HG02610 (cell line): Measurements from ENCODE around the gene RNF220.
A peak's percentile ranks its signal among the peaks of the same experiment; 100 is the strongest.

ENCODE experiments used
- ATAC-seq: cut with Tn5 transposase; IDR thresholded peaks from one replicate; pipeline ENCODE4 v1.9.1; 2021; ENCODE audit warnings: mild to moderate bottlenecking, moderate library complexity; ENCODE audit not compliant: unreplicated experiment

The RNF220 gene

DNA sequence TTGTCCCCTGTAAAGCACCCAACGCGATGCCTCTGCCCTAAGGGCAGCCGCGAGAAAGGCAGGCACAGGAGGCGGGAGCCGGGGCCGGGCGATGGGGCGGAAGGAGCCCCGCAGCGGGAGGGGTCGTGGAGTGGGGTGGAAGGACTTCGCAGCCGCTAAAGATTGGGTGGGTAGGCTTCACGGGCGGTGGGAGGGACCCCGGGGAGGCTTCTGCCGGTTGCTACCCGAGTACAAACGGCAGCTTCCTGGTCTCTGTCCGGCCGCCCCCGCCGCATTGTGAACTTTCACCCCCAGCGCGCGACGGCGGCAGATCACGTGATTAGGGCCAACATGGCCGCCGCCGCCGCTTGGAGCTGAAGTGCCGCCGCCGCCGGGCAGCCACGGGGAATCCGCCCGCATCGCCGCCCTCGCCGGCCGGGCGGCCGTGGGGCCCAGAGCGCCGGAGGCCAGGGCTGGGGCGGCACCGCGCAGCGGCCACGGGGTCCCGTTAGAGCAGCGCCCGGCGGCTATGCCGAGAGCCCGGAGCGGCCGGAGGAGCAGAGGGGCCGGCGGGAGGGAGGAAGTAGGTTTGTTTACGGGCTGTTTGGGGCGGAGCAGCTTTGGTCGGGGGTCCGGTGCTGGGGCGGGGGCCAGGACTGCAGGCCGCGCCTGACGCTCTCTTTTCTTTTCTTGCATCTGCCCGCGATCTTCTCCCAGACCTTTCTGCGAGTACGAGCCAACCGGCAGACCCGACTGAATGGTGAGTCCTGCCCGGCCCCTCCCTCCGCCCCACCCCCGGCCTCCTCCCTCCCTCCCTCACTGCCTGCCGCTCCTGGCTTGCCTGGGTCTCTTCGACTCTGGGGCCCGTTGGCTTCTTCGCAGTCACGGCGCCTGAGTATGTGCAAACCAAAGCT, 226.8 kb downstream of the RNF220 start:
- ATAC-seq: peak; percentile 60

DNA sequence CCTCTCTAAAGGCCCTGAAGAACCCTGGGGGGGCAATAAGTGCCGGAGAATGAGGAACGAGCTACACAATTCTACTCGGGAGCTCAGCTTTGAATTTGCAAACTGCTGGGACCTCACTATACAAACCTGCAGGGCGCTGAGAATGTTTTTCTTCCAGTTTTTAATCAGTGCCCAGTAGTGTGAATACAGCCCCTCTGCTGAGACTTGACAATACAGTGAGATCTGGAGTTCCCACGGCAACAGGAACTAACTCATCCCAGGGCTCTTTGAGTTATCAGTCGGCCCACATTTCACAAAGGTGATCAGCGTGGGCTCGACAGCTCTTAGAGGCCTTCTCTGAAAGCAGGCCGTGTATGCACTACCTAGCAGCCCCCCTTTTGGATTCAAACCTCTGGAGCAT, 227.5 kb downstream of the RNF220 start:
- no peak for ATAC-seq

DNA sequence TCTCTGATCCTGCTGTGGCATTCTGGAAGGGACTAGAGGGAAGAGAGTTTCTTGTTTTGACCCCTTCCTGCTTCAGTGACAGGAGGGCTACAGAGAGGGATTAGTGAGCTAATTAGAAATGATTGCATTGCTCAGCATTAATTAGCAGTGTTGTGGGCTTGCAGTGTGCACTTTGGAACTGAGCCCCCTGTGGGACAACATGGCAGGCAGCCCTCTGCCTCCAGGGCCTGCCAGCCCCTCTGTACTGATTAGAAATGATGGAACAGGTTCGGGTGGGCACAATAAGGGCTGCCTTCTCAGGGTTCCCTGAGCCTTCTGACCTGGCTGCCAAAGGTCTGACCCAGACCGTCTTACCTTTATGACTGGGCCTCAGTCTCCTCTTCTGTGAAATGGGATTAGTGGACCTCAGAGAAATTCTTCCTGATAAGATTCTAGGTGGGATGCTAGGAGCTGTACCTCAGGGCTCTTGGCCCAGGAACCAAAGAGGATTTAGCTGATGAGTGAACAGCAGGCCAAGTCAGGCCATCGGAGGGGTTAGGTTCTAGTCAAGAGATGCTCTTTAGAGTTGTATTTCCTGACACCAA, 229.6 kb downstream of the RNF220 start:
- no peak for ATAC-seq

DNA sequence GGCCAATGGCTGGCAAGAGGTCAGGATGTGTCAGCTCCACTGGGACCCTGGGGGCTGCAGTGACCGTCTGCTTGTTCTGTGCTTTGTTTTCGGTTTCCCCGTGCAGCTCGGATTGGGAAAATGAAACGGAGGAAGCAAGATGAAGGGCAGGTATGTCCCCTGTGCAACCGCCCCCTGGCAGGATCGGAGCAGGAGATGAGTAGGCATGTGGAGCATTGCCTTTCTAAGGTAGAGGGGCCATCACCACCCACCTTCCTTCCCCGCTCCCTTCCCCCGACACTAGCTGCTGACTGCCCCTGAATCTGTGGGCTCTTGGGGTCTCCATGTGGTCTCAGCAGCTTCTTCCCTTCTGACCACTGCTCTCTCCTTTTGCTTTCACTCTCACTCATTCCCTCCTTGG, 230.4 kb downstream of the RNF220 start:
- ATAC-seq: no peak

DNA sequence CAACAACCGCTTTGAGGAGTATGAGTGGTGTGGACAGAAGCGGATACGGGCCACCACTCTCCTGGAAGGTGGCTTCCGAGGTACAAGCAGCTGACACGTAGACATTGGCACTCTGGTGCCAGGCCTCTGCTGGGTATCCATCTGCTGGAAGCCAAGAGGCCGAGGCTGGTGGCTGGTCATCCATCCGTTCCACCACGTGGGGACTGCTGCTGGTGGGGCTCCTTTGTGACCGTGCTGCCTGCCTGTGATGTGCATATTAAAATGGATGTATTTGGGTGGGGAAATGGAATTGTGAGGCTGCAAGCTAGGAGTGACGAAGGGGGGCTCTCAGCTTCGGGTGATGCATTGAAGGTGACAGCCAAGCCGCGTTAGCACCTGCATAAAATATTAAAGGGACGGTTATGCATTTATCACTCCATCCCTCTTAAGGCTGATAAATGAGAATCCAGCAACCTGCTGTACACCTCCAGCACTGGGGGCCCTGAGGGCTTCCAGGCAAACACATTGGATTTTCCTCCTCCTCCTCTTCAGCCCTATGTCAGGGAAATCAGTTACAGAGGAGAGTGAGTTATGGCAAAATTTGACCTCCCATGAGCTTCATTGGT, 231.1 kb downstream of the RNF220 start:
- ATAC-seq: no peak

DNA sequence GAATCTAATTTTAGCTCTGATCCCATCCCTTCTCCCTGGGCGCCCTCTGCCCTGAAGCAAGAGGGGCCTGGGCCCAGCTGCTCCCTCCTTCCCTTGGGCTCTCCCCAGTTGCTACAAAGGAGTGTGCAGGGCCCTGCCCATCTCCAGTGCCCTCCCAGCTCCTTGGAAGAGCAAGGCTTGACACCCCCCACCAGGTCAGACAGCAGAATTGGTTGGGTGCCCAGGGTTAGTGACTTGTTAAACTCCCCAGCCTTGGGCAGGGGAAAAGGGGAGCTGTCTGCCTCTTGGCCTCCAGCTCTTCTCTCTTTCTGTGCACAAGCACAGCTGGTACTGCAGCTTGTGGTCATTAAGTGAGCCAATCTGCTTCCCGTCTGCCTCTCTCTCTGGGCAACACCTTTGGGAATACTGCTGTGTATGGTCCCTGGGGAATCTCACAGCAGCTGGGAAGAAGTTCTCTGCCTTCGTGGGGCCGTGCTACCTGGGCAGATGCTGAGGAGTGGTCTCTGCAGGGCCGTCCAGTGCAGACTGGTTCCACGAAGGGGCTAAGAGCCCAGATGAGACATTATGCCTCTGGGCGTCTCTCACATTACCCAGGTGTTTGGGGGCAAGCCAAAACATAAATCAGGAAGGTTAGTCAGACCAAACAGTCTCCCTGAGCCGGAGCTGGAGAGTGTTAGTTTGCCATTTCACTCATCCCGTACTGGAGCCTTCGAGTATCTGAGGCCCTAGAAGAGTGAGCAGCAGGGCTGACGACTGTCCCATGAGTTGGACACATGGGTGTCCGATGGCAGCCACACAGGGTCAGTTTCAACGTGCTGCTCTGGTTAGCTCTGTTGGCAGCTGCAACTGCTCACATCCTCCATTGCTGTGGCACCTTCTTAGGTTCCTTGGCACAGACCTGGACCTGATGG, 231.9 kb downstream of the RNF220 start:
- no peak for ATAC-seq

DNA sequence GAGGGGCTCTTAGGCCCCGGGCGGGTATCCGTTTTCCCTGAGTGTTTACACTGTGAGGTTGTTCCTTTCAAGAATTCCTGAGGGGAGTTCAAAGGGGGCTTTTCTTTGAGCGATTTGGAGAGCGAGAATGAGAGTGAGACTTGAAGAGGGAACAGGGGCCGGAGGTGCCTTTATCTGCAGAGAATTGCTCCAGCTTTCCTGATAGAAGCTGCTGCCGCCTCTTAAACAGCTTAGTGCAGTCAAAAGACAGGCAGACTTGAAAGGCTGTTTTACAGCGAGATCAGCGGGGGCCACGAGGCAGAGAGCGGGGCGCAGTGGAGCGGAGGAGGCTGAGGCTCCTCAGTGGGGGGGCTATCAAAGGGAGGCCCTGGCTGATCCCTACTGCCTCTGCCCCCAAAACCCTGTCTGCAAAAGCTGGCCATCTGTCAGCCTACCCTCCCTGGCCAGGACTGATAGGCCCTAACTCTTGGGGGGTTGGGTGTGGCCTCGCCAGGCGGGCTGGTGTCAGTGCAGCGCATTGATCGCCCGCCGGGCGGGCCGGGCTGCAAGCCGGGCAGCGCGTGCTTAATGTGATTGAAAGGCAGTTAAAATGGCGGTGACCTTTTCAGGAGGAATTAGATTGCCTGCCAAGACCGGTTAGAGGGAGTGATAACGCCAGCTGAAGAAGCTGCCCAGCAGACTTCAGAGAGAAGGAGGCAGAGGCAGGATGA, 232.8 kb downstream of the RNF220 start:
- no peak for ATAC-seq

DNA sequence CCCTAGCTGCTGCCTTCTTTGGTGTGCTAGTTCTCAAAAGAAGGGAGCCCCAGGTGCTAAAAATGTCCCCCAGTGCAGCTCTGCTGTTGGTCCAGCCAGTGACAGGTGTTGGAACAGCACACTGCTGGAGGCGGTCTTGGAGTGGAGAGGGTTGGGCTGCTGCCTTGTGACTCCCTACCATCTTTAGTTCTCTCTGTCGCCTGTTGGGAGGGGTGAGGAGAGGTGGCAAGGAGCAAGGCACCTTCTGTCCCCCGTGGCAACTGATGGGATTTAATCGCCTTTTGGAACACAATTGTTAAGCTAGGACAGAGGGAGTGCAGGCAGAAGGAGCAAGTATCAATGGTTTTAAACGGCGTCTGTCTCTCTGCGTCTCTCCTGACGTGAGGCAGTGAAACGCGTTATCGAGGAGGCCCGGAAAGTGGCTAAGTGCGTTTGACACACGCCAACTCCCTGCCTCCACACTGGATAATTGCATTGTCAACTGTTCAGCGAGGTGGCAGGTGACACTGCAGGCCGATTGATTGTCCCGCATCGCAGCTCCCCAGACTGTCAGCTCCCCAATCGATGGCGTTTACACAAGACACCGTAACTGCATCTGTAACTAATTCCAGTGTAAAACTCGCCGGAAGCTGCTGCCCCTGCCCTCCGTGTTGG, 235.3 kb downstream of the RNF220 start:
- no peak for ATAC-seq

DNA sequence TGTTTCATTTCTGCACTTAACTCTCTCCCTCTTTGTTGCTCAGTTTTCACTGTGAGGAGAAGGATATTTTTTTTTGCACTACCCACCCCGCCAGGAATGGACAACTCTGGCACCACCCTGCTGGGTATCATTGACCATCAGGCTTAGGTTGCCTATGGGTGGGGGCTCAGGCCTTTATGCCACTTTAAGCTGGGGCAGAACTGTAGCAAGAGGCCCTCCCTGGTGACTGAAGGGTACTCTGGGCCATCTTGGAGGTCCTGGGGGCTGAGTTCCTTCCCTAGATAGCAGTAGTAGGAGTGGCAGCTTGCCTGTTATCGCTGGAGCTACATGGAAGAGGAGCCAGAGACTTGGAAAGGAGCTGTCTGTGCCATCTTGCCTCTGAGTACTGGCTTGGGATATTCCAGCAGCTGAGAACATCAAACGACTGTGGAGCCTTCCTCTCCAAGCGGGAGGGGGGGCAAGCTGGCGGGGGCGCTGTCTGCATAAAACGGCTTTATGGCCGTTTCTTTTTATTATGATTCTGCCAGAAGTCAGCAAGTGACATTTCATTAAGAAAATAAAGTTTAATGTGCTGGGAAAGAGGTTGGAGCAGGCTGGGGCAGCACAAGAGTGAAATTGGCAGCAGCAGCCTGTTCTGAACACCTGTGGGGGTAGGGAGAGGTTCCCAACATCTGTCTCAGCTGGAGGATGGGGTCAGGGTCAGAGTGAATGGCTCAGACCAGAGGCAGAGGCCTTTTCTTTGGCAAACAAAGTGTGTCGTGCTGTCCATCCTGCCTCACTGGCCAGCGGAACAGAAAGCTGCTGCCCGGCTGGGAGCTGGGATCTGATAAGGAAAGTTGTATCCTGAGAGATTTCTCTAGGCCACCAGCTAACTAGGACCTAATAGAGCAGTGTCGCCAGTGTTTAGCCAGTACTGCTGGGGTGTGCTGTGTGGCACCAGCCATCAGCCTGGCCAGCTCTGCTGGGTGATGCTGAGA, 236.4 kb downstream of the RNF220 start:
- ATAC-seq: no peak

DNA sequence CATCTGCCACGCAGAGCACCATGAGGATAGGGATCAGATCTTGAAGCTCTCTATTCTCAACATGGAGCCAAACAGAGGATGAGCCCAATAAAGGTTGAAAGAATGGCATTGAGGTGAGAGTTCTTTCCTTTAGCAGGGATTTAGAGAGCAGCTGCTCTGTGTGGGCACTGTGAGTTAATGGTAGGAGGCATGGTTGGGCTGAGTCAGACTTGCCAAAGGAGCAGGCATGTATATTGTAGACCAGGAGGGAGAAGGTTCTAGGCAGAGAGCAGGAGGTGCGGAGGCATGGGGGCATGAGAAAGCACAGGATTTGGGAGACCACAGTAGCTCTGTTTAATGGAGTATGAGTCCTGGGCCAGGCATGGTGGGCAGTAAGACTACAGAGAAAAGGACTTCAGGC, 237.2 kb downstream of the RNF220 start:
- no peak for ATAC-seq

DNA sequence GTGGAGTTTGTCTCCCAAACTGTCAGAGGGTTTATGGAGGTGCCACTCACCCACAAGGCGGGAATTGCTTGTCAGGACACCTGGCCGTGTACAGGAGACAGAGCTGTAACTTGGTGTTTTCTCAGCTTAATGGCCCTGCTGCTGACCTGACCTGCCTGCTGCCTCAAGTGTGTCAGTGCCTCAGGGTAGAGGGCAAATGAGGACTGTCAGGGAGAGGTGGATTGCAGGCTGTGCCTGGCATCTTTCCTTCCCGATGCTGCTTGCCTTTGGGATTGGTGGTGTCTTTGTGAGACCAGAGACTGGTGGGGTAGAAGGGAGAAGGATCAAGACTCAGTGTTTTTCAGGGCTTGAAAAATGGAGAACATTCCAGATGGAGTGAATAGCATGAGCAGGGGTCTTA, 237.9 kb downstream of the RNF220 start:
- no peak for ATAC-seq

DNA sequence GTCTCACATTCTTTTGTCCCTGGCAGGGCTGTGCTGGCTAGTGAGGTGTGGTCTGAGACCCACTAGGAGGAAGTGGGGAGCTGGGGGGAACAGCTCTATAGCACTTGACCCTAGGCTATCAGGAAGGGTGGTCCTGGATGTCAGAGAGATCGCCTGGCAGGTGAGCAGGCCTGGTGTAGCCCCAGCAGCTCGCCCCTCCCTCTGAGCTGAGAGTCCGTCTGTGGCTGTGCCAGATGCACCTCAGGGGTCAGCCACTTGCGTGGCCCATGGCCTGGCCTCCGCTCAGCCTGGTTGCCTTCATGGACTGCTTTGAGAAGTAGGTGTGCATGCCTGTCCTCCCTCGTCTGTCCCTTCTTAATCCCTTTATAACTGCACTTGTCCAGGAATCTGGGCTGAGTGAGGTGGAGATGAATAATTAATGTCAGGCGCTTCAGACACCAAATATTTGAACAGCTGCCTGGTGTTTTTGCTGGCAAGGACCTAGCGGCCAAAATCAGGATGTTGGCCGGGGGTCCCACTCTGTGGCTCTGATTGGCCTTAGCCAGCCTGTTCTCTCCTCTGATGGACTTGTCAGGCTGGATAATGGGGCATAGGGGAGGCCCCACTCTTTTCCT, 238.8 kb downstream of the RNF220 start:
- ATAC-seq: no peak

DNA sequence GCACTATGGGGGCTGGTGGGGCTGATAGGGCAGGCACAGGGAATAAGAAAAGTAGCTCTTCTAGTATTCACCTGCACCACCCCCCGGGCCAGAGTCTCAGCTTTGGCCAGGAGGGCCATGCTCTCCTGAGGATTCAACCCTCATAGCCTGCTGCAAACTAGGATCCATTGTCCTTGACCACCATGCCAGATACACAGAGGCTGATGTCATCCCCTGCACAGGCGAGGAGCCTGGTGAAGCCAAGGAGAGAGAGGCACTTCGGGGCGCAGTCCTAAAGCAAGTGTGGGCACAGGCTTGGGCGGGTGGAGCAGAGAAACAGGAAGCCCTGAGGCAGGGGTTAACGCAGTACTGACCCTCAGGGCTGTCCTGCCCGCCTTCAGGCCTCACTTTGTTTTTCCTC, 239.8 kb downstream of the RNF220 start:
- ATAC-seq: no peak

DNA sequence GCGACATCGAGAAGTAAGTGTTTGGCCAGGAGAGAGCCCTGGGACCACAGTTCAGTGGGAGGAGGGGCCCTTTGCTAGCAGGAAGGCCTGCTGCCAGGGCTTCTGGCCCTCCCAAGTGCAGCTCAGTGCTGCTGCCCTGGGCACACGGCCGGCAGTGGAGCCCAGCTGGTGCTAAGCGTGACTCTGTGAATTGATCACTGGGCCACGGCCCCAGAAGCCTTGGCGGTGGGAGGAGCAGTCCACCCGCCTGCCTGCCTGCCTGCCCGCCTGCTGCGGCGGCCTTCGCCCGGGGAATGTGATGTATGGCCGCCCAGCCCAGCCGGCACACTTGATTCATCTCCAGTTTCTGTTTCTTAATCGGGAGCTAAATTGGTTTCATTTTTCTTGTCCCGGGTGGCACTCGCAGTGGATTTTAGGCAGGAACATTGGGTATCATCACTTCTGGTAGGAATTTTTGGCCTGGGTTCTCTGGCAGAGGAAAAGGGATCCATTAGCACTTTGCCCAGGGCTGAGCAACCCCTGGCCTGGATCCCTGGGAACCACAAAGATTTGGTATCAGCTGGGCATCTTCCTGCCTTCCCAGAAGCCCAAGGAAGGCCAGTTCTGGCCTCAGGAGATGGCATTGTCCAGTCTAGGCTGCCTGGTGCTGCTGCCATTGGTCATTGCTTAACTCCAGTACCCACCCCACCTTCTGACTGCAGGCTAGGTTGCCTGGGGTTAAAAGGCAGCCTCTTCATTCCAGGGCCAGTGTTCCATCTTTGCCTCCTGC, 240.6 kb downstream of the RNF220 start:
- no peak for ATAC-seq

DNA sequence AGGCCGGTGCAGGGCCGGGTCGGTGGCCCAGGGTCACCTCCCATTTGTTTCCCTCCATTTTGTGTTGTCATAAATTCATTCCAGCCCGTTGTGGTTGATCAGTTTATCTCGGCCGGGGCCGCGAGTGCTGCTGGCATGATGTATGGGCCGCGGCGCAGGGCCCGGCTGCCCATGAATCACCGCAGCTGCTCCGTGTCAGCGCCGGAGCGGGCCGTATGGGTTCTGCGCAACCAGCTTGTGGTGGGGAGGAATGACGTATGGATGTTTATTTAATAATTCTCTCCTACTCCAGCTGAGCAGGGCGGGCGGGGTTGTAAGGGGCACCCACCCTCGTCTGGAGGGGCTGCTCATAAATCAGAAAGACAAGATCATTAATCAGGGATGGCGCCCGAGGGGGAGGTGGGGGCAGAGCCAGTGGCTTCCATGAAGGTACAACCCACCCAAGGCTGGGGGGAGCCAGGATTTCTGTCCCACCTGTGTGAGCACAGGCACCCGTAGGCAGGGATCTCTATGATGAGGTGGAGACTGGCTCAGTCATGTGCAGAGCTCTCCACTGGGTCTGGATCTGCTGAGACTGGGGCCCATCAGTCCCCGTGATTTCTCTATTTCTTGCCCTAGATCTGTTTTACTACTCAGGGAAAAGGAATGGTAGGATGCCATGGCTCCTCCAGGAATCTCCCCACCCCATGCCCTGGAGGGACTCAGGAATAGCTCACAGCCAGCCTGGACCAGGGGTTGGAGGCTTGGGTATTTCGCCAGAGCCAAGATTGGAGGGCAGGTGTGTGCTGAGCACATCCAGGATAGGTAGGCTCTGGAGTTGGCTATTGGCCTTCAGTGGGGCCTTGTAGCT, 241.4 kb downstream of the RNF220 start:
- no peak for ATAC-seq

DNA sequence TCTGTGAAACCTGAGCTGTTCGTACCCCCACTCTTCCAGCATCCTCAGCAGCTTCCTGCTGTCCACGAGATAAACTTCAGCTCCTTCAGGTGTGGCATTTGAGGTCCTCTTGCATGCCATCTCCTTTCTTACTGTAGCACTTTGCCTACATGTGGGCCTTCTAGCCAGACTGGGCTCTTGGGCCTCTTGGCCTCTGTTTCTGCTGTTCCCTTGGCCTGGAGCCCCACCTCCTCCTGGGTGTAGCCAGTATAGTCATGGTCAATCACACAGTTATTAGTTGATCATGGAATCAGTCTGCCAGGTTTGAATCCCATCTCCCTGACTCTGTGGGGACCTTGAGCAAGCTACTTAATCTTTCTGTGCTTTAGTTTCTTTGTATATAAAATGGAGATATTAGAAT, 242.8 kb downstream of the RNF220 start:
- ATAC-seq: no peak
